Body of pancreas (tissue), 4 donors: ENCODE measurements around the gene KRT12.

Source experiments
- POLR2A ChIP-seq, 3 donors: fragments of 450-650 bp; IDR thresholded peaks; one replicate each; pipeline ENCODE4 v1.6.1; 2016; ENCODE audit warnings: antibody characterized with exemption in 3 of 3, mild to moderate bottlenecking in 2 of 3
- TF ChIP-seq, protein P1 (sequence below), 7 experiments: fragments of 450-650 bp in 4 of 7; fragments of 200-600 bp in 3 of 7; sonication (generic) in 3 of 7; IDR thresholded peaks; one replicate each; pipeline ENCODE4 v1.5.1; 2016 to 2019; ENCODE audit warnings: antibody characterized with exemption in 7 of 7

DNA sequence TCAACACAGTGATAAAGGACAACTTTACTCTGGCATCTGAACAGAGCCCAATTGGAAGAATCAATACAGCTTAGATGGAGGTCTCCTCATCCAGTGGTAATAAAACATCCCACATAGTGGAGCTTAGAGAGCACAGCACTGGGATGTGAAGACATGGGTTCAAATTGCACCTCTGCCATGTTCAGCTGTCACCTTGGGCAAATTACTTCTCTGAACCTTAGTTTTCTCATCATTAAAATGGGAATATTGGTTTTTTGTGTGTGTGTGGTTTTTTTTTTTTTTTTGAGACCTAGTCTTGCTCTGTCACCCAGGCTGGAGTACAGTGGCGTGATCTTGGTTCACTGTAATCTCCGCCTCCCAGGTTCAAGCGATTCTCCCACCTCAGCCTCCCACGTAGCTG is 31.0 kb downstream of the KRT12 start:
- TF ChIP-seq, protein P1, sequence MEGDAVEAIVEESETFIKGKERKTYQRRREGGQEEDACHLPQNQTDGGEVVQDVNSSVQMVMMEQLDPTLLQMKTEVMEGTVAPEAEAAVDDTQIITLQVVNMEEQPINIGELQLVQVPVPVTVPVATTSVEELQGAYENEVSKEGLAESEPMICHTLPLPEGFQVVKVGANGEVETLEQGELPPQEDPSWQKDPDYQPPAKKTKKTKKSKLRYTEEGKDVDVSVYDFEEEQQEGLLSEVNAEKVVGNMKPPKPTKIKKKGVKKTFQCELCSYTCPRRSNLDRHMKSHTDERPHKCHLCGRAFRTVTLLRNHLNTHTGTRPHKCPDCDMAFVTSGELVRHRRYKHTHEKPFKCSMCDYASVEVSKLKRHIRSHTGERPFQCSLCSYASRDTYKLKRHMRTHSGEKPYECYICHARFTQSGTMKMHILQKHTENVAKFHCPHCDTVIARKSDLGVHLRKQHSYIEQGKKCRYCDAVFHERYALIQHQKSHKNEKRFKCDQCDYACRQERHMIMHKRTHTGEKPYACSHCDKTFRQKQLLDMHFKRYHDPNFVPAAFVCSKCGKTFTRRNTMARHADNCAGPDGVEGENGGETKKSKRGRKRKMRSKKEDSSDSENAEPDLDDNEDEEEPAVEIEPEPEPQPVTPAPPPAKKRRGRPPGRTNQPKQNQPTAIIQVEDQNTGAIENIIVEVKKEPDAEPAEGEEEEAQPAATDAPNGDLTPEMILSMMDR (IDR thresholded peaks at IDR 0.05), result no peak
- no peak for TF ChIP-seq POLR2A (IDR thresholded peaks at IDR 0.05)
